Mesothelial cell of epicardium (in vitro differentiated cells): ENCODE results near the gene OR14A16. TPM values are rescaled to one million over a fixed set of nuclear protein-coding genes. Genes with fewer than 3 reads are reported as not detected.

ENCODE experiments used
- DNase-seq, 2 experiments: peaks; one replicate each; pipeline ENCODE4 v3.0.0; 2021; ENCODE audit warnings: low spot score in 2 of 2; ENCODE audit not compliant: unreplicated experiment in 2 of 2
- H3K27ac Mint-ChIP-seq: 2 replicates; pipeline ENCODE4 v1.8.0; 2021; ENCODE audit warnings: mixed read lengths
- H3K27me3 Mint-ChIP-seq: 2 replicates; pipeline ENCODE4 v1.8.0; 2021; ENCODE audit warnings: low read depth, mixed read lengths
- H3K36me3 Mint-ChIP-seq: 2 replicates; pipeline ENCODE4 v1.8.0; 2021; ENCODE audit warnings: mixed read lengths
- H3K4me1 Mint-ChIP-seq: 2 replicates; pipeline ENCODE4 v1.8.0; 2021; ENCODE audit warnings: mixed read lengths
- H3K4me3 Mint-ChIP-seq: 2 replicates; pipeline ENCODE4 v1.8.0; 2021; ENCODE audit warnings: mild to moderate bottlenecking, moderate library complexity, mixed read lengths
- H3K9me3 Mint-ChIP-seq: 2 replicates; pipeline ENCODE4 v1.8.0; 2021; ENCODE audit warnings: mixed read lengths
- CTCF ChIP-seq: fragments of 200-600 bp; sonication (generic); IDR thresholded peaks from one replicate; pipeline ENCODE4 v1.5.0; 2021; ENCODE audit warnings: antibody characterized with exemption; ENCODE audit not compliant: unreplicated experiment
- total RNA-seq: library from RNA; stranded (reverse); gene quantifications from 3 replicates; pipeline ENCODE4 v1.2.1, GENCODE V29; 2021

Gene OR14A16
- total RNA-seq, 1 donor from 2014 or later: not detected

GRCh38 chr1:247829656-247830055 lies 5.7 kb upstream of the OR14A16 start:
- Mint-ChIP-seq H3K4me3 (no peak overlapping the region), H3K36me3 (no peaks in the 10 kb centered on the region), H3K9me3 (peaks cover 9% of the 10 kb centered on the region), H3K27me3 (no peaks in the 10 kb centered on the region), H3K27ac (no peak overlapping the region), H3K4me1 (no peaks in the 10 kb centered on the region)
- no peak for TF ChIP-seq CTCF
- no peak for DNase-seq

DNA sequence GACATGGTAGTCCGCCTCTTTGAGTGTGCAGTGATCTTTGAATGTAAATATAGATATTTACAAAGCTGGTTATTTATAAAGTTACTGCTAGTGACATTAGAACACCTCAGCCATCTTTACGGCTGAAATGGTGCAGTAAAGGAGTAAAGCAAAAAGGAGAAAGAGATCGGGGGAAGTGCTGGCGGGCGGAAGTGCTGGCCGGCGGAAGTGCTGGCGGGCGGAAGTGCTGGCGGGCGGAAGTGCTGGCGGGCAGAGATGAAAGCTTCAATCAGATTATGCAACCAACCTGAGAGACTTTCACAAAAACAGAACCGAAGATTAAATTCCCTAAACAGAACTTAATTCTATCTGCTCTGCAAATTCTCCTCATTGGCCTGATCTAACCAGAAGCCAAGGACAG lies 1.4 kb upstream of the OR14A16 start:
- Mint-ChIP-seq H3K4me3 (no peak overlapping the region), H3K9me3 (peaks cover 12% of the 10 kb centered on the region), H3K27me3 (no peaks in the 10 kb centered on the region), H3K36me3 (no peaks in the 10 kb centered on the region), H3K27ac (no peak overlapping the region), H3K4me1 (no peaks in the 10 kb centered on the region)
- no peak for DNase-seq
- no peak for TF ChIP-seq CTCF

GRCh38 chr1:247822060-247822459 lies 1.9 kb downstream of the OR14A16 start:
- no peaks in the 10 kb centered on the region for H3K27me3 Mint-ChIP-seq
- no peak for DNase-seq
- no peak for TF ChIP-seq CTCF
- no peaks in the 10 kb centered on the region for H3K4me1 Mint-ChIP-seq
- H3K4me3 Mint-ChIP-seq: no peak overlapping the region
- no peaks in the 10 kb centered on the region for H3K36me3 Mint-ChIP-seq
- H3K27ac Mint-ChIP-seq: no peak overlapping the region
- peaks cover 9% of the 10 kb centered on the region for H3K9me3 Mint-ChIP-seq

DNA sequence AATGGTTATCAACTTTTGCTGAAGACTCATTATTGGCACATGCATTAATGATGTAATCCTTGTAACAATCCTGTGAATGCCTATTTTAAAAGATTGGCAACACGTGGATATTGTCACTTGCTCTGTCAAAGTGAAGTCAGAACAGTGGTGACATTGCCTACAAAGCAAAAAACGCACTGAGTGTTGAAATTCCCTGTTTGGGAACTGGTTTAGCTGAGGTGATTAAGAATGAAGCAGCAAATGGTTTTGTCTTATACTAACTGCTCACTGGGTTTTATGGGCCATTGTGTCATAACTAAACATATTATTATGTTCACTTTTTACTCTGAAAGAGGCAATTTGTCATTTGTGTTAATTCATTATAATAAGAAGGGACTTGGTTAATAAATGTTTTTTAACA lies 11.3 kb downstream of the OR14A16 start:
- H3K9me3 Mint-ChIP-seq: peaks cover 27% of the 10 kb centered on the region
- TF ChIP-seq CTCF: no peak
- no peak for DNase-seq
- H3K27me3 Mint-ChIP-seq: no peaks in the 10 kb centered on the region
- no peak overlapping the region for H3K27ac Mint-ChIP-seq
- H3K4me3 Mint-ChIP-seq: no peak overlapping the region
- no peaks in the 10 kb centered on the region for H3K4me1 Mint-ChIP-seq
- H3K36me3 Mint-ChIP-seq: no peaks in the 10 kb centered on the region

- Mint-ChIP-seq H3K4me3 (no peak overlapping the region), H3K36me3 (no peaks in the 10 kb centered on the region), H3K4me1 (no peaks in the 10 kb centered on the region), H3K27me3 (no peaks in the 10 kb centered on the region), H3K9me3 (peaks cover 49% of the 10 kb centered on the region), H3K27ac (no peak overlapping the region)
- DNase-seq: no peak
- no peak for TF ChIP-seq CTCF
These were observed 26.4 kb downstream of the OR14A16 start for GRCh38 chr1:247797518-247797917.

DNA sequence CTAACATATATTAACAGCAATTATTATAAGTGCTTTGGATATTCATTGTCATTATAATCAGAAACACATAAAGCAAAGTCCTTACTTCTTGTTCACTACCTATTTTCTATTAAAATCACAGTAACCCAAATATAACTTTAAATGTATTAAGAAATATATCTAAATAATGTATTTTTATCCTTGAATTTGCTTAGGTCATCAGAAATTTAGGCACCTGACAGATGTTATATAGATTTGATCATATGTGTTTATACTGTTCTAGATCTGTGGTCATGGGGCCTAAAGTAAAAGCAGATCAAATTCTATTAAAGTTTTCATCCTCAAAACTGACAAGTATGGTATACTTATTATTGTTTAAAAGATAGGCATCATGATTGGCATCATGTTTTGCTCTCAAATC lies 54.3 kb downstream of the OR14A16 start:
- TF ChIP-seq CTCF: no peak
- Mint-ChIP-seq H3K9me3 (peaks cover 41% of the 10 kb centered on the region), H3K27me3 (no peaks in the 10 kb centered on the region), H3K27ac (no peak overlapping the region), H3K4me1 (no peaks in the 10 kb centered on the region), H3K4me3 (no peak overlapping the region), H3K36me3 (no peaks in the 10 kb centered on the region)
- DNase-seq: no peak
